Adrenal gland (tissue), 5 donors: ENCODE results near the gene GALNT7.

Experiments used
- CTCF ChIP-seq, 6 experiments: fragments of 450-650 bp in 4 of 6; fragments of 200-600 bp in 2 of 6; sonication (generic) in 1 of 6; IDR thresholded peaks; 1 replicate in 5 of 6; 2 replicates in 1 of 6; pipeline versions ENCODE4 v1.5.1 to v1.8.0; 2016 to 2021; ENCODE audit warnings: antibody characterized with exemption in 6 of 6, mild to moderate bottlenecking in 2 of 6, moderate library complexity in 1 of 6
- POLR2A ChIP-seq, 2 donors: fragments of 450-650 bp; IDR thresholded peaks; one replicate each; pipeline ENCODE4 v1.6.1; 2017; ENCODE audit warnings: antibody characterized with exemption in 2 of 2, mild to moderate bottlenecking in 2 of 2, moderate library complexity in 1 of 2
- donor health status: DM: no; HTN: no; CAD: no.

- TF ChIP-seq CTCF (IDR thresholded peaks at IDR 0.05): no peak
- no peak for TF ChIP-seq POLR2A (IDR thresholded peaks at IDR 0.05)
Measured at GRCh38 chr4:173280998-173281397, 112.4 kb downstream of the GALNT7 start.
